ENCODE measurements around the gene EFHC2. TPM values are rescaled to one million over a fixed set of nuclear protein-coding genes. Genes with fewer than 3 reads are reported as not detected.

The EFHC2 gene
- total and polyA plus RNA-seq, 10 donors: 0.20 to 1.4 (median 0.71) TPM

- Histone ChIP-seq H3K4me3 (no peak overlapping the region), H3K27ac (no peak overlapping the region), H3K9me3 (peaks cover 0 to 12% (median 0%) of the 10 kb centered on the region in 8 donors), H3K4me1 (no peaks in the 10 kb centered on the region), H3K36me3 (no peaks in the 10 kb centered on the region), H3K27me3 (replicated peaks in 1 of 7) (no peaks in the 10 kb centered on the region)
- no peak for TF ChIP-seq POLR2AphosphoS5 (IDR thresholded peaks at IDR 0.05)
- no peak for TF ChIP-seq POLR2A (IDR thresholded peaks at IDR 0.05)
- no peak for TF ChIP-seq CTCF (IDR thresholded peaks at IDR 0.05 in 8 of 11, conservative IDR thresholded peaks at IDR 0.05 in 3 of 11)
- intact Hi-C loops (cut with DNase I; ENCODE audit: low total_unique reads): no loop called here
- 66 to 87% (median 74%) methylated on average over 12 of the region's 12 CpGs for WGBS, 5 donors
- DNase-seq: no peak
Observed at GRCh38 chrX:44105228-44105913, 238.1 kb downstream of the EFHC2 start.

GRCh38 chrX:44104699-44105098, 238.8 kb downstream of the EFHC2 start:
- no peaks in the 10 kb centered on the region for H3K27me3 ChIP-seq (replicated peaks in 1 of 7)
- H3K27ac ChIP-seq: no peak overlapping the region
- H3K9me3 ChIP-seq: peaks cover 0 to 12% (median 0%) of the 10 kb centered on the region in 8 donors
- no peak for TF ChIP-seq POLR2AphosphoS5 (IDR thresholded peaks at IDR 0.05)
- TF ChIP-seq POLR2A (IDR thresholded peaks at IDR 0.05): no peak
- no peak for TF ChIP-seq CTCF (IDR thresholded peaks at IDR 0.05 in 8 of 11, conservative IDR thresholded peaks at IDR 0.05 in 3 of 11)
- no peak for DNase-seq
- intact Hi-C loops (cut with DNase I; ENCODE audit: low total_unique reads): no loop called here
- H3K4me3 ChIP-seq: no peak overlapping the region
- no peaks in the 10 kb centered on the region for H3K36me3 ChIP-seq
- WGBS, 5 donors: 81 to 96% (median 93%) methylated on average over 2 to 3 of the region's 3 CpGs
- H3K4me1 ChIP-seq: no peaks in the 10 kb centered on the region

GRCh38 chrX:44101281-44101680, 242.2 kb downstream of the EFHC2 start:
- no peak overlapping the region for H3K27ac ChIP-seq
- 47 to 81% (median 64%) methylated on average over 3 of the region's 3 CpGs for WGBS, 5 donors
- no peak for DNase-seq

More at GRCh38 chrX:44101281-44101680, 242.2 kb downstream of the EFHC2 start:
- H3K36me3 ChIP-seq: no peaks in the 10 kb centered on the region
- H3K4me3 ChIP-seq: no peak overlapping the region
- TF ChIP-seq POLR2AphosphoS5 (IDR thresholded peaks at IDR 0.05) (no peak), POLR2A (IDR thresholded peaks at IDR 0.05) (no peak), CTCF (IDR thresholded peaks at IDR 0.05 in 8 of 11, conservative IDR thresholded peaks at IDR 0.05 in 3 of 11) (no peak)
- peaks cover 0 to 3% (median 0%) of the 10 kb centered on the region in 8 donors for H3K9me3 ChIP-seq
- H3K27me3 ChIP-seq (replicated peaks in 1 of 7): no peaks in the 10 kb centered on the region
- intact Hi-C loops (cut with DNase I; ENCODE audit: low total_unique reads): no loop called here
- H3K4me1 ChIP-seq: no peaks in the 10 kb centered on the region
